LNCAP (cell line): ENCODE measurements around the gene PCSK2.

Source experiments
- TF ChIP-seq, protein P1 (sequence below): fragments of 450-650 bp; IDR thresholded peaks from 2 replicates; pipeline ENCODE4 v1.5.1; 2017; ENCODE audit warnings: mild to moderate bottlenecking

Gene PCSK2

DNA sequence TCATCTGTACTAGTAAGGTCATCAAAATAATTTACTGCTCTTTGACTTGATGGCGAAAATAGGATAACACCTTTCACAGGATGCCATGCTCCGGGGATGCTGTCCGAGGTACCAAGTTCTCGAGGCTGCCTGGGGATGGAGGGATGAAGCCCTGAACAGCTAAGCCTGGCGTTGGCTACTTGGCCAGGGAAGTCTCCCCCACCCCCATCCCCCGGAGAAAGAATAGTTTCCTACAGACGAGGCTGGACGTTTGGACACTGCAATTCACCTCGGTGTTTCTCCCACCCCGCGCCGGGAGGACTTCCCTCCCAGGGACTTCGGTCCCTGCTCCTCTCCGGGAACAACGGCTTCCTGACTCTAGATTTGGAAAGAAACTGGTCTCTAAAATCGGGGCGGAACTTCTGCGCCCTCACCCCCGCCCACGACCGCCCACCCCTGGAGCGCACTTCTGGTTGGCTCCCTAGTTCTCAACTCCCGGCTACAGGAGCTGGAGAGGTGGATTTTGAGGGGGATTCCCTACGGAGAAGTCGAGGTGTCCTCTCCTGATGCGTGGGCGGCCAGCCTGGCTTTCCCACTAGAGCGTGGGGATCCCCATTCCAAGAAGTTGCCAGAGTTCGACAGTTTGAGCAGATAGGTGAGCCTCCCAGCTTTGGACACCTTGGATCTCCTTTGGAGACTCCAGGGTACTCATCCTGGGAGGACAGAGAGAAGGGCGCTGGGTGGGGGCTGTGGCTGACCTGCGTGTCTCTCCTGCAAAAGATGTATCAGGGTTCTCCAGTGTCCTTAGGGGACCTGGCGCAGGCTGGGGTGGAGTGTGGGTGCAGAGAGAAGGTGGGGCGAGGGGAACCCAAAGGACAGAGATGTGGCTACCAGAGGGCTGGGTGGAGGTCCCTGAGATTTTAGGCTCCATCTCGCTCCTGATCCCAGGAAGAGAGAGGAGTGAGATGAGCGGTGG, 1.1 kb downstream of the PCSK2 start:
- TF ChIP-seq, protein P1, sequence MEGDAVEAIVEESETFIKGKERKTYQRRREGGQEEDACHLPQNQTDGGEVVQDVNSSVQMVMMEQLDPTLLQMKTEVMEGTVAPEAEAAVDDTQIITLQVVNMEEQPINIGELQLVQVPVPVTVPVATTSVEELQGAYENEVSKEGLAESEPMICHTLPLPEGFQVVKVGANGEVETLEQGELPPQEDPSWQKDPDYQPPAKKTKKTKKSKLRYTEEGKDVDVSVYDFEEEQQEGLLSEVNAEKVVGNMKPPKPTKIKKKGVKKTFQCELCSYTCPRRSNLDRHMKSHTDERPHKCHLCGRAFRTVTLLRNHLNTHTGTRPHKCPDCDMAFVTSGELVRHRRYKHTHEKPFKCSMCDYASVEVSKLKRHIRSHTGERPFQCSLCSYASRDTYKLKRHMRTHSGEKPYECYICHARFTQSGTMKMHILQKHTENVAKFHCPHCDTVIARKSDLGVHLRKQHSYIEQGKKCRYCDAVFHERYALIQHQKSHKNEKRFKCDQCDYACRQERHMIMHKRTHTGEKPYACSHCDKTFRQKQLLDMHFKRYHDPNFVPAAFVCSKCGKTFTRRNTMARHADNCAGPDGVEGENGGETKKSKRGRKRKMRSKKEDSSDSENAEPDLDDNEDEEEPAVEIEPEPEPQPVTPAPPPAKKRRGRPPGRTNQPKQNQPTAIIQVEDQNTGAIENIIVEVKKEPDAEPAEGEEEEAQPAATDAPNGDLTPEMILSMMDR = no peak

DNA sequence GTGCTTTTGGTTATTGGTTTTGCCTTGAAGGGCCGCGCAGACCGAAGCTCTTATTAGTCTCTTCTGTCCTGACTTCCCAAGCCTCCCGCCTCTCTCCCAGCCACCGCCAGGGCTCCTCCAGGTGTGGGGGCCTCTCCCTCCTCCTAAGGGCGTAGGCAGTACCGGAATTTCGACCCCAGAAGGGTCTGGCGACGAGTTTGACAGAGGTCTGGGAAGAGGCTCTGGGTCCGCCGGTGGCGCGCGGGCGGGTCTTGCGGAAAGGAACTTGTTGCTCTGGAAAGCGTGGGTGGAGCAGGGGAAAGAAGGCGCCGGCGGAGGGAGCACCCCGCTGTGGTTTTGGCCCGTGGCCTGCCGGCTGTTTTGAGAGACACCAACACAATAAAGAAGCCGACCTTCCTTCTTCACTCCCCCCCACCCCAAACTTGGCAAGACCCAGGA, 1.8 kb downstream of the PCSK2 start:
- TF ChIP-seq, protein P1 = no peak

DNA sequence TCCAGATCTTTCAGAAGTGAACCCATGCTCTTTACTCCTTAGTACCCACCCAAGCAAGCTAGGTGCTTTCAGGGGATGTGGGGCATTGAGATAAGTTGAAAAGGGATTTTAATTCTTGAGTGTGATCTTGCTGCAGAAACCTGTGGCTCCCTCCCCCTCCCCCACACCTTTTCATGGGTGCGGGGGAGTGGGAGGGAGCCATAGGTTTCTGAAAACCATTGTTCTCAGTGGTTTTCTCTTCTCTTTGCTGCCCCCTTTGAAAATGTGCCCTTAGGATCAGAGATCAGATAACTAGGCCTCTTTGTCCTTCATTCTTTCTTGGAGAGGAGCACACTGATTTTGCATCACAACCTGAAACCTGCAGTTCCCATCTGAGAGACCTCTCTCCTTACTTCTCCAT, 2.4 kb downstream of the PCSK2 start:
- TF ChIP-seq, protein P1 = no peak

DNA sequence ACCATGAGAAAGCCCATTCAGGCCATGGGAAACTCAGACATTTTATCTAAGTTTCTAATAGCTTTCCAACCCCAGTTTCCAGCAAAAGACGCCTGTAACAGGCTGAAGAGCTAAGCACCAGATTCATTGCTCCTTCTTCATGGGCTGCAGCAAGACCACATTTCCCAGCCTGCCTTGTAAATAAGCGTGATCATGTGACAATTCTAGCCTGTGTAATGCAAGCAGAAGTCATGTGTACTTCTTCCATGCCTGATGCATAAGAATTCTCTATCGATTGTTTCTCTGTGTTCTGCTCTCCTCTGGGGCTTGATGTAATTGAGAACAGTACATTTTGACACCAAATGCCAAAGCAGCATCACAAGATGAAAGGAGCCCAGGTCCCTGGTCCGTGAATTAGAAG, 6.8 kb downstream of the PCSK2 start:
- TF ChIP-seq, protein P1 = no peak

DNA sequence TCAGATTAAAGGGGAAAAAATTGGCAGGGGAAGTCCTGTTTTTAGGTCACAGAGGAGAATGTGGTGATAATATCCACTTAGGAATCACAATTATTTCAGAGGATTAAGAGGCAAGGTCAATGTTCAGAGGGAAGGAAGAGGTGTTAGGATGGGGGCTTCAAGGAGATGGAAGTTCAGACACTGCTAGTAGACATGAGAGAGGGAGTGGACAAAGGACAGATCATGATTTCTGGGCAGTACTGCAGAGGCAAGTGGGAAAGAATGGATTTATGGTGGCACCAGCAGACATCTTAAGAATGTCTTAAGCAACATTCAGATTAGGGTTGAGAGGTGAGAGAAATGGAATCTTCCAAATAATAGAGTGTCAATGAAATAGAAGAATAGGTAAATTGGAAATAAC, 9.9 kb downstream of the PCSK2 start:
- TF ChIP-seq, protein P1 = no peak

DNA sequence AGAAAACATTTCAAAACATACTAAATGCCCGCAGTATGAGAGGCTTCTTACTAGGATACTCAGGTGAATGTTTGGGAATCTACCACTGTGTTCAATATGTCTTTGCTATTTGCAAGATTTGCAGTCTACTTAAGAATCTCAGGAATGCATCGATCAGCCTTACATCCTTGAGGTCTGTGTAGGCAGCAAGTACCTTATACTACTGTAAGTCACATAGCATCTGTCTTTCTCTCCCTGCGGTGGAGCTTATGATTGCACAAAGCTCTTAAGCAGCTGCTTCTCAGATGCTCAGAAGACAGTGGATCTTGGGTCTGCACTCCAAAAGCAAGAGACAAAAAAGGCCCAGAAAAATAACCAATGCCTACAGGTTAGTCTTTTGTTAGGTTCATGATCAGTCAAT, 21.4 kb downstream of the PCSK2 start:
- TF ChIP-seq, protein P1 = no peak

DNA sequence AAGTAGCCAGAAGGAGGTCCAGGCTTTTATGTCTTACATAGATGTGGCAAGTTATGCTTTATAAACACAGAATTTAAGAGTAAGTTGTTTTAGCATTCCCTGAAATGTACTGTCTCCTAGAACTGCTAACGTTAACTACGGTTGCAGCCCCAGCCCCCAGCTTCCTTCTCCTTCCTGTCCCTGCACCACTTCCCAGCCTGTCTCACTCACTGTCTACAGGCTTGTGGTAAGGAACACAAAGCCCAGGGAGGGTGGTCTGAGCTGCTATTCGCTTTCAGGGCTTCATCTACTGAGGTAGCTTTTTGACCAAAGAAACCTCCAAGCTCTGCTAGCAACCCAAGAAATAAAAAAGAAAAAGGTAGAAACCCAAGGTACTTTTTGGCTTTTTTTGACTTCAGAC, 35.9 kb downstream of the PCSK2 start:
- TF ChIP-seq, protein P1 = no peak
